GM19238 (cell line): ENCODE data around the gene S100A4.
A peak's percentile ranks its signal among the peaks of the same experiment; 100 is the strongest.

Experiments used
- DNase-seq: peaks from one replicate; pipeline ENCODE4 v3.0.0; 2011; ENCODE audit warnings: low spot score; ENCODE audit not compliant: insufficient read length

S100A4 gene

DNA sequence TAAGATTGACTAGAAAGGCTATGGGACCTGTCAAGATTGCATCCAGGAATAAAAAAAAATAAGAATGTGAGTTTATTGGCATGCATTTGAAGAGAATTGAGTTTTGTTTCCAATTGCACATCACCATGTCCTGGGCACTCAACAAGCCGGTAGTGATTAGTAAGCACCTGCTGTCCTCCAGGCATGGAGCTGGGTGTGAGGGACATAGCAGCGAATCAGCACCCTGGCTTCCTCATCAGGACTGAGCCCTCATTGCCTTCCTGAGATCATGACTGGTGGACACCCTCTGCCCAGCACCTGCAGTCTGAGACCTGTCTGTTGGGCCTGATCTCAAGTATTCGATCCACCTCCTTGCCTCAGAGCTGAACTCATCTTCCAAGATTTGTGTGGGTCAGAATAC lies 36.6 kb downstream of the S100A4 start:
- DNase-seq, result no peak

DNA sequence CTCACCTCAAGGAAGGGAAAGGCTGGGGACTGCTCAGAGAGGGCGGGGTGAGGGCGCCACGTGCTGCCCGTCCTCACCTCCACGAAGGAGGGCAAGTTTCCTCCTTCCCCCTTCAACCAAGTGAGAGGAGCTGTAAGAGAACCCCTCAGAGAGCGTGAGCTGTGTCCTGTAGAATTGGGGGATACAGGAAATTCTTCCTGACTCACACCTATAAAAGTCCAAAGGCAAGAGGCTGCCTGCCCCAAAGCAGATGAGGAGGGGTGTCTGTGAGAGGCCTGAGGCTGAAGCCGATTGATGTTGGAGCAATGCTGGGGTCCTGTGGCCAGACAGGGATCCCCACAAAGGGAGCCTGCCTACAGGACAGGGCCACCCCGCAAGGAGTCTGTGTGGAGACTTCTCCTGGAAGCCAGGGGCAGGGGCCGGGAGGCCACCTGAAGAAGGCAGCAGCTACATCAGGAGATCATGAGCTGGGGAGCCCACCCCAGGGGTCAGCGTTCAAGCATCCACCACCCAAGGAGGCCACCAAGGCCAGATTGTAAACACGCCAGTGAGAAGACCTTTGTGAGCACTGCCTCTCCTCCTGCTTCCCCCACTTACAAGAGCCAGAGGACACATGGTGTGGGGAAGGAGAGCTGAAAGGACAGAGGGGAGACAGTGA lies 37.6 kb downstream of the S100A4 start:
- no peak for DNase-seq

DNA sequence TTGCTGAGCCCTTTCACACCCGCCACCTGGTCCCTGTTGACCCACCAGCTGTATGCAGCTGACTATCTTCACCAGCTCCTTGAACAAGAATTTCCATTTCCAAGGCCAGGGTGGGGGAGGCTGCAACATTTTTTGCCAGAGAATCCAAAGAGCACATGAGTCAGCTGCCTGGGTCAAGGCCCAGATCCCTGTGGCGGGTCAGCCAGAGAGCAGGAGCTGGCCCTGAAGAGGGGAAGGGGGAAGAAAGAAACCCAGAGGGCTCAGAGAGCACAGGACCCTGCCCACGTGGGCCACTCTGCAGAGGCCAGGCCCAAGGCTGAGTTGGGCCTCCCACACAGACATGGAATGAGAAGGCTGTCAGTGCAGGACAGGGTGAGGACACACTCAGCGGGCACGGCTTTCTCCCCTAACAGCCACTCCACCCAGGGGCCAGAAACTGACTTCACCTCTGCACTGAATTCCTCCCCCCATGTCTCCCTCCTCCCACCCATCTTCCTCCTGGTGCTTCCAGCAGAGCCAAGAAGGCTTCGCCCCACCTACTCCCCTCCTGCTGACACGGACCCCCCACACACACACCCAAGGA lies 38.7 kb downstream of the S100A4 start:
- no peak for DNase-seq

DNA sequence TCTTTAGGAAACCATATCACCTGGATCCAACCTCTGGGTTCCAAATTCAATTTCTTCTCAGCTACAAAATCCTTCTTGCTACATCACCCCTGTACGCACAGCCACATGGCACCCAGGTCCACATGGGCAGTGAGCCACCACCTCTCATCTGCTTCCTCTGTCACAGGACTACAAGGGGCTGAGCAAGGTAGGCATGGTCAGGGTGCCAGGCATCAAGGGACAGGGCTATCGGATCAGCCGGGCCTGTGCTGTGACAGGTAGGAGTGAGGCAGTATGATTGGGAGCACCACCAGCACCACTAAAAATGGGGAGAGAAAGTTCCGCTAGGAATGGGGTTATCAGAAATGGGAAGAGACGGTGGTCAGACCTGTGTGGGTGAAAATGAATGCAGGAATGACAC lies 39.2 kb downstream of the S100A4 start:
- no peak for DNase-seq

DNA sequence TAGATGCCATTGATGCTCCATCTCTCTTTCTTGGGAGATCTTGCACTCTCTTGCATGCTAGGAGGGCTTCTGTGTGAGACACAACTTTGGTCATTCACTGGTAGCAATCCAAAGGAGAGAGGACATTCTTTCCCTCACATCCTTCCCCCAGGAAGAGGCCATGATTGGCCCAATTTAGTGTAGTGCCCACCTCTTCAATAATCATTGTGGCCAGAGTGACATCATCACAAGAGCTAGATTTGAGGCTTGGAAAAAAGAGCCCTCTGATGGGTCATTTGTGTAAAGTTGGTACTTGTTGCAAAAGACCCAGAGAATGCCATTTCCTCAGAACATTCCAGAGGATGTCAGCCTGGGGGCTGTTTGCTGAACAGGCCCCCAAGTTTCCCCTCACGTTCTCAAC lies 40.0 kb downstream of the S100A4 start:
- DNase-seq, result no peak

DNA sequence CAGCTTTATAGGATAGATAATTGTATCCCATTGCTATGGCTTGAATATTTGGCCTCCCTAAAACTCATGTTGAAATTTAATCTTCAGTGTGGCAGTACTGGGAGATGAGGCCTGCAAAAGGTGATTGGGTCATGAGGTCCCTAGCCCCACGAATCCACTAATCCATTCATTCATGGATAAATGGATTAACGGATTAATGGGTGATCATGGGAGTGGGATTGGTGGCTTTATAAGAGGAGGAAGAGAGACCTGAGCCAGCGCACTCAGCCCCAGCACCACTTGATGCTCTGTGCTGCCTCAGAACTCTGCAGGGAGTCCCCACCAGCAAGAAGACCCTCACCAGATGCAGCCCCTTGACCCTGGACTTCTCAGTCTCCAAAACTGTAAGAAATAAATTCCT lies 41.8 kb downstream of the S100A4 start:
- DNase-seq, result no peak

DNA sequence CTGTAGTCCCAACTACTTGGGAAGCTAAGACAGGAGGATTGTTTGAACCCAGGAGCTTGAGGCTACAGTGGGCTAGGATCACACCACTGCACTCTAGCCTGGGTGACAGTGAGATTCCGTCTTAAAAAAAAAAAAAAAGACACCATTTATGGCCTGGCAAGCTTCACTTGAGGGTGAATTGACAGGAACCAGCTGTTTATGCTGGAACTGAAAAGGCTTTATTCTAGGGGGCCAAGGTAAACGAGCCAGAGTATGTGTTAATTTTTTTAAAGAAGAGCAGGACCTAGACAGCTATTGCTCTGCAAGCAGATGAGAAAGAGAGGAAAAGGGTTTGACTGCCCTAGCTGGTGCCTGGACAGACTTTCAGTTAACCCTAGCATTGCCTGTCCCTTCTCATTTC lies 46.9 kb downstream of the S100A4 start:
- no peak for DNase-seq

DNA sequence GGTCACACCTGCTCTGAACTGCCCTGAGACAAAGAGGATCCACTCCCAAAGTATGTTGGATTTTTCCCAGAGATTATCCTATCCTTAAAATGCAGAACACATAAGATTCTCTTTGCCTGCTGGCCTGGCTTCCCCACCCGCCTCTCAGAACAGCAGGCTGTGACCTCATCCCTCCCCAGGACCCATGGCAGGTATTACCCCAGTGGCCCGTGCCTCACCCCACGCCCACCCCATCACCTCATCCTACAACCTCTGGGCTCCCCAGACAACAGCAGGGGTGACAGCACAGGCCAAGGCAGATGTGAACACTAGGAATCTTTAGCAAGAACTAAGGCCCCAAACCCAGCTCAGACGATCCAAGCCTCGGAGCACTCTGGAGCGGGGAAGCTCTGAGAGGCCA lies 50.1 kb downstream of the S100A4 start:
- no peak for DNase-seq

DNA sequence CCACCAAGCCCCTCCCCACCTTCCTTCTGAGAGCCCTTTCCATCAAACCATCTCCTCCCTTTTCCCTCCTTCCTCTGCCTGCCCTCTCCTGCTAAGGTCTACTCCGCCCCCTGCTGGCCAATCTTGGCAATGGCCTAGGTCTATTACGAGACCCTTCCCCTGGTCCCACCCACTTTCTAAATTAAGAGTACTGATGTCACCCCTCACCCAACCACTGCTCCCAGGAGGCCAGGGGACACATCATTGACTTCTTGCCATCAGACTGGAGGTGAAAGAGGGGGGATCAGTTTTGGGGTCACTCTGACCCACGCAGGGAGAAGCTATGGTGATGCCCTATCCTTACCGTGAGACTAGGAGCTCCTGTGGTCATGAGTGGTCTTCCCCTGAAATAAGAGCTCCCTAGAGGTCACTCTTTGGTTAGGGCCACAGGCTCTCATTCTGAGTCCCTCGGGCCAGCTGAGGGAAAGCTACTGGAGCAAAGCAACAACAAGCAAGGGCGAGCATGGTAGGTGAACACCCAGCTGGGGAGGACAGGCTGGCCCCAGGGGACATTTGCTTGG lies 50.5 kb downstream of the S100A4 start:
- peak; percentile 39 for DNase-seq
